HG02938 (cell line): ENCODE data around the gene SERPINA4.
"Not testable (repeated sequence)": the region's sequence is repeated elsewhere in the genome, so short reads cannot be mapped to it uniquely, and the experiment has no call there.

Source experiments
- ATAC-seq: cut with Tn5 transposase; IDR thresholded peaks from one replicate; pipeline ENCODE4 v1.9.1; 2021; ENCODE audit warnings: mild to moderate bottlenecking, moderate library complexity; ENCODE audit not compliant: unreplicated experiment

Gene SERPINA4

DNA sequence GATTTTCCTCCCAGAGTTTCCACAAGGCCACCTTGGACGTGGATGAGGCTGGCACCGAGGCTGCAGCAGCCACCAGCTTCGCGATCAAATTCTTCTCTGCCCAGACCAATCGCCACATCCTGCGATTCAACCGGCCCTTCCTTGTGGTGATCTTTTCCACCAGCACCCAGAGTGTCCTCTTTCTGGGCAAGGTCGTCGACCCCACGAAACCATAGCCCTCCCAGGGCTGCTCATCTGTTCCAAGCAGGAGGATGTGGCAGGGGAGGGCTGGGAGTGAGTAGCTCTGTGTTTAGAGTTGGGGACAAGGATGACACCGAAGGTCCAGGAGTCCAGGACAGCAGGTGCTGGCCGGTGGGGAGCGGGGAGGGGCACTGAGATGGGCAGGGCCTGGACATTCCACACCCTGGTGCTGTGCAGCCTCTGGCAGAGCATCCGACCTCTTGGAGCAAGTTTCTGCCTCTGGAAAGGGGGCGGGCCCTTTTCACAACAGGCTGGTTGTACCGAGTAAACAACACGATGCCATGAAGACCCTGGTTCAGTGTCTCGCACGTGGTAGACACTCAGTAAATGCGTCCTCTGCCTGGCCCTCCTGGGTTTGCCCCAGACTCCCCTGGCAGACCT, 8.2 kb downstream of the SERPINA4 start:
- ATAC-seq, result no peak

DNA sequence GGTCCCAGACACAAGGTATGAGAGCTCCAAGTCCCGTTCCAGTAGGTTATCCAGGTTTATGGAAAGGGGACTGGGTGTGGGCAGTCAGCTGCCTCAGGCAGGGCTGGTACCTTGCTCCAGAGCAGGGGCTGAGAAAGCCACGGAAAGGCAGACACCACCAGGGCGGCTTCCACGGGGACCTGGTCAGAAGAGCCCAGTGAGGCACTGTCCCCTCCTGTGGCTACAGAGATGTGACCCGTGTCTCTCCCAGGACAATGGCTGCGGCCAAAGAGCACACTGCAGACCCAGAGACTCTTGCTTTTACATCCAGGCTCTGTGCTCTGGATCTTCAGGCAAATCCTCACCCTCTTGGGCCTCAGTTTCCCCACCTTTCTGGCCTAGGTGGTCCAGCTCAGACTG, 8.8 kb downstream of the SERPINA4 start:
- no peak for ATAC-seq

DNA sequence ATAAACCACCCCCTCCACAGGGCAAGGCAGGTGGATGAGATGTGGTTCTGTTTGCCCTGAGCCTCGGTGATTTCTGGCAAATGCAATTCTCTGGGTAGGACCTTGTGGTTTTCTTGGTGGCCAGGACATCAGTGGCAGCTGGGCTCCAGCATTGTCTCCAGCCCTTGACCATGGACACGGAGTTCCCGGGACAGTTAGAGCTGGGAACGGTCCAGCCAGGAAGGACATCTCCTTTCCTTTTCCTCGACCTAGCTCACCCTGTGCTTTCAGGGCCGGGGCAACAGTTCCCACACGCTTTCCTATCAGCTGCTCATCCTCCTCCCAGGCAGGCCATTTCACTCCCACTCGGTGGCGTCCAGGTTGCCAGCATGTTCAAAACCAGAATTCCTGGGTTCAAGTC, 9.2 kb downstream of the SERPINA4 start:
- no peak for ATAC-seq

DNA sequence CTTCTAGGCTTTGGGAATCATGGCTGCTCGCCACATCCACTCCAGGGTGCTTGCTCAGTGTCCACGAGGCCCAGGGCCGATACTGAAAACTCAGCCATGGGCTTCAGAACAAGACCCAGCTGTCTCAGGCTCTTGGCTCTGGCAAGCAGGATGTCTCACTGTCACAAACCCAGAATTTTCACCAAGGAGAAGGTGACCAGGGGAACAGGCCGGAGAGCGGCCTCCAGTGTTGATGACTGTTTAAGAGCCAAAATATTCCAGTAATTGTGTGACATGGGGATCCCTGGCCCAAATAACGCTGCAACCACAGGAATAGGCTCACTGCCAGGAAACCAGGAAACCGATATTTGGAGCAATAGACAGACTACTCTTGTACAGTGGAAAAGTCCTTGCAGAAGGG, 10.2 kb downstream of the SERPINA4 start:
- ATAC-seq, result no peak

DNA sequence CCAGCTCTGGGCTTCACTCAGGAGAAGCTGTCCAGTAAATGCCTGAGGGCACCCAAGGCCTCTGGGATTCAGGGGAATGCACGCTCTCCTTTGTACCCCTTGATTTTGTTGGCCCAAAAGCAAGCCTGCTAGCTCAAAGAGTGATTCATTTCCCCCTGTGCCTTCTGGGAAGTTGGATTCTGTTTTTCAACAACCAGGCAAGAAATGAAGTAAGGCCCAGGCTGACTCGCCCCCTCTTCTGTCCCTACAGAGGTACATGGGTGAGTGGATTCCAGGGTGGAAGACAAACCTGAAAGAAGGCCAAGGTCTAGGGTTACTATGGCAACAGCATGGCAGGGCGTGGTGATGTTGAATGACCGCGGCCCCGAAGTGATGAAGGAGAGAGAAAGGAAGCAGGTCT, 10.7 kb downstream of the SERPINA4 start:
- no peak for ATAC-seq

DNA sequence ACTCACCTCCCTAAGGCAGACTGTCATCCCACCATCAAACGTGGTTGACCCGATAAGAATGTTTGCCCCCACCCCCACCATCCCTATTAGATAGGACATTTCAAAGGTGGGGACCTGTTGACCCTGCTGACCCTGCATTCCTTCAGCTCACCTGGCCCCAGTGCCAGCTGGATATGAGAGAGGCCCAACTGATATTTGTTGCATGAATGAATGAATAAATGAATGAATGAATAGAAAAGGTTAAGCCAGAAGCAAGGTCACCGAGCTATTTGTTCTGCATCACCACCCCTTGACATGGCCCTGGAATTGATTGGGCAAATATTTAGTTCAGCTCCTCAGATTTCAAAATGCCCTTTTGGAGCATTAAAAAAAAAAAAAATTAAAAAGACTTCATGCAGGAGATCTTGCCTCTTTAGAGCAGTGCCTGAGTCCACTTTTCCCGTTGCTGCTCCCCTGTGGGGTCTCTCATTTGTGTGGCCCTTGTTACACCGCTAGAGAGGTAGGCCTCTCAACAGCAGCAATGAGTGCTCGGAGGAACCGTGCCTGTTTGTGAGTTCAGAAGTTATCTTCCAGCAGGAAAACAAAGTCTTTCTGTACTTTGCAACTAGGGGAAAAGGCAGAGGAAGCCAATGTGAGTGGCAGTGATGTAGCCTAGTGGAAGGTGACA, 11.5 kb downstream of the SERPINA4 start:
- ATAC-seq, result no peak

DNA sequence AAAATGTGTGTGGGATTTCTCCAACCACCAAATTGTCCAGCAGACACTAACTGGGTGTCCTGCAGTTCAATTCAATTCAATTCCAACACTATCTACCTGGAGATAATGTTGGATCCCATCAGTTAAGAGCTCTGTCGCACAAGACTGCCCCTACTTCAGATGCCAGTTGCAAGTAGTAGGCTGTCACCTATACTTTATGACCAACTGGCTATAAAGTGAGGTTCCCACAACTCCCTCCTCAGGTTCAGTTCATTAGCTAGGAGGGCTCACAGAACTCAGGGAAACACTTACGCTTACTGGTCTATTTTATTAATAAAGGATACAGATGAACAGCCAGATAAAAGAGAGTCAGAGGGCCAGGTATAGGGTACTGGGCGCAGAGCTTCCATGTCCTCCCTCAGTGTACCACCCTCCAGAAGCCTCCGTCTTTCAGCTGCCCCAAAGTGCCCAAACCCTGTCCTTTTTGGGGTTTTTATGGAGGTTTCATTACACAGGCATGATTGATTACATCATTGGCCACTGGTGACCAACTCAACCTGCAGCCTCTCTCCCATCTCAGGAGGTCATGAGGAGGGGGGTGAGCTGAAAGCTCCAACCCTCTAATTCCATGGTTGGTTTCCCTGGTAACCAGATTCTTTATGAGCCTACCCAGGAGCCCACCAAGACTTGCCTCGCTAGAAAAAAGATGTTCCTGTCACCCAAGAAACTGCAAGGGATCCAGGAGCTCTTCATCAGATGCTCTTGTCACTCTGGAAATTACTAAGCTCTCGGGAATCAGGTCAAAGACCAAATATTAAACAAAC, 12.4 kb downstream of the SERPINA4 start:
- ATAC-seq, result no peak

DNA sequence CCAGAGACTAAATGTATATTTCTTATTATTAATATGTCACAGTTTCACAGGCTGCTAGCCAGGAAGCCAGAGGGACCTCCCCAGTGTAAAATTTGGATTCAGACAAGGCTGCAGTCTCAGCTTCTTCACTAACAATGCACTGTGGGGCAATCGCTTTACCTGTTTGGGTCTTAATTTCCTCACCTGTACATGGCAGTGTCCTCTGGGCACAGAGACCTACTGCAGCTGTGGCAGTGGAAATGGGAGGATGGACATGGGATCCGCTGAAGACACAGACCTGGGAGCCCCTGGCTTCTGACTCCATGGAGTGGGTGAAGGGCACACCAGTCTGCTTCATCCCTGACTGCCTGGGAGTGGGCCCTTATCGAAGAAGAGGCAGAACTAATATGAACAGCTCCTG, 13.1 kb downstream of the SERPINA4 start:
- ATAC-seq, result no peak

DNA sequence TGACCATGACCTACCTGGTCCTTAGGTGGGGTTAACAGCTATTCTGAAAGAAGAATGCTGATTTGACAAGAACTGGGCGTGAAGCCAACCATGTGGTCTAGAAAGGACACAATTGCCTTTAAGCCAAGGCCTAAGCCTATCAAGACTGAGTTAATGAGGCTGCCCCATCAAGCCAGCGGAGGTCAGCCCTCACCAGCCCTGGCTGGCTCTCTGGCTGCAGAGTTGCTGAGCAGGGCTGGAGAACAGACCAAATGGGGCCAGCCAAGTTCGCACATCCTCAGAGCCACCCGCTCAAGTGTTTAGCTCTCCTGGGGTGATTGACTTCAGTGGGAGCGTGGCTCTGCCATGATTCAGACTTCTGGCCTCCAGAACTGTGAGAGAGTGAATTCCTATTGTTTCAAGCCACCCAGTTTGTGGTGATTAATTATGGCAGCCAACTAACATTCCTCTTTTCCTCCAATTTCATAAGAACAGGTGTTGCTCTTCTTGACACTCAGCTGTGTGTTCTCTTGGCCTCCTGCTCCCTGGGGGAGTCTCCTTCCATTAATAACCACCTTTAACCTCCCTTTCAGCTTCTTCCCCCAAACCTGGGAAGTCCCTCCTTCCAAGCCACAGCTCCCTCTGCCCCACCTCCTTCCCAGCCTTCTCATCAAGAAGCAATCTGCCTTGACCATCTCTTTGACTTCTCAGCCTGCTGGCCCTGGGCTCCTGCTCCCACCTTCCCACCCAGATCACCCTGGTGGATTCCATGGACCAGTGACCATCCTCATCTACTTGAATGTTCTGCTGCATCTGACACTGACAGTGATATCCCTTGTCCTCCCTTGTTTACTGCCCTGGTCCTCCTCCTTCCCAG, 14.7 kb downstream of the SERPINA4 start:
- ATAC-seq, result no peak

DNA sequence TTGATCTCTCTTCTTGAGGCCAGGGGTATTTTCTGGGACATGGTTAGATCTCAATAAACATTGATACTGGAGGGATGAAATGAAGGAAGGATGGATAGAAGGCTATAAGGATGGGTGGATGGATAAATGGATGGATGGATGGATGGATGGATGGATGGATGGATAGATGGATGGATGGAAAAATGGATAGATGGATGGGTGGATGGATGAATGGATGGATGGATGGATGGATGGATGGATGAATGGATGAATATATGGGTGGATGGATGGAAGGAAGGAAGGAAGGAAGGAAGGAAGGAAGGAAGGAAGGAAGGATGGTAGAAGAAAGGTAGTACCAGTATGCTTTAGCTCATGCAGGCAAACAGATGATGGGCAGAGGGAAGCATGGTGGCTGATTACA, 16.2 kb downstream of the SERPINA4 start:
- ATAC-seq, result not testable (repeated sequence)

DNA sequence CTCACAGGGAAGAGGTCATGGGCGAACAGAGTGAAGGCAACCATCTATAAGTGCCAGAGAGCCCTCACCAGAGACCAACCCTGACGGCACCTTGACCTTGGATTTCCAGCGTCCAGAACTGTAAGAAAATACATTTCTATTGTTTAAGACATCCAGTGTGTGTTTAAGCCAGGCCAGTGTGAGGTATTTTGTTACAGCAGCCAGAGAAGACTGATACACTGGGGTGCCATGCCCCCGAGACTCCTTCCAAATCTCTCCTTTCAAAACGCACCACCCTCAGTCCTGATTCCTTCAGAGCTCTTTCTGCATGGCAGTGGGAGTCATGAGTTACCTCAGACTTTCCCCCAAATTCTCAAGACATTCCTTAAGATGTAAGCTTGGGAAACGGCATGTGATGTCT, 17.5 kb downstream of the SERPINA4 start:
- no peak for ATAC-seq

DNA sequence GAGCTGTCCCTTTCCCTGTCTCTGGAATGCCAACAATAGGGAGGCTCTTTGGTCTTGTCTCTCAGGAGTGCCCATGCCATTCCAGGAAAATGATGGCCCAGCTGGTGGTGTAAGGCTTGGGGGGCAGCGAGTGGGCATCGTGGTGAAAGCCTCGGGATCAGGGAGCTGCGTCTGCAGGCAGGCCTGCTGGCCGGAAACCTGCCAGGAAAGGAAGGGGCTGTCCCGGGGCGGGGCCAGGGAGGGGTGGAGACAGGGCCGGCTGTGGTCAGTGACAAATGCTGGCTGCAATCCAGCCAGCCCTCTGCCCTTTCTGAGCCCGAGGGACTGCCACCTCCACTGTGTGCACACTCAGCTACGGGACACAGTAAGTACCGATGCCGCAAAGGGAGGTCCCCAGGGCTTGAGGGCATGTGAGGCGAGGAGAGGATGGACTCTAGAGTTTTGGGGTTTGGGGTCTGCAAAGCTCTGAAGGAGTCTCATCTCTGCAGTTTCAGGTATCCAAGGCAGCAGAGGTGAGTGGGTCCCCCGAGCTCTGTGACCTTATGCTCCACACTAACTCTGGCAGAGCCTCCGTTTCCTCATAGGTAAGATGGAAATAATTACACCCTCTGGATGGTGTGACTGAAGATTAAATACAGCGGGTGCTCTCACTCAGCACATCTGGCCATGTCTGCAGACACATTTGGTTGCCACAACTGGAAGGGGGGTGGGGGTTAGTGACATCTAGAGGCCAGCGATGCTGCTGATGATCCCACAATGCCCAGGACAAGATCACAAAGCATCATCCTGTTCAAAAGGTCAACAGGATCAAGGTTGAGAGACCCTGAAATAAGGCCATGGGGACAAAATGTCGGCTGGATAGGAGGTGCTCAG, 20.1 kb downstream of the SERPINA4 start, which contains the start of gene SERPINA5:
Gene SERPINA5, plus strand, starts transcription at position 300 of the 873 bp plus-strand sequence. CDS start 5,937 bp downstream, outside the sequence.
- ATAC-seq, result no peak

DNA sequence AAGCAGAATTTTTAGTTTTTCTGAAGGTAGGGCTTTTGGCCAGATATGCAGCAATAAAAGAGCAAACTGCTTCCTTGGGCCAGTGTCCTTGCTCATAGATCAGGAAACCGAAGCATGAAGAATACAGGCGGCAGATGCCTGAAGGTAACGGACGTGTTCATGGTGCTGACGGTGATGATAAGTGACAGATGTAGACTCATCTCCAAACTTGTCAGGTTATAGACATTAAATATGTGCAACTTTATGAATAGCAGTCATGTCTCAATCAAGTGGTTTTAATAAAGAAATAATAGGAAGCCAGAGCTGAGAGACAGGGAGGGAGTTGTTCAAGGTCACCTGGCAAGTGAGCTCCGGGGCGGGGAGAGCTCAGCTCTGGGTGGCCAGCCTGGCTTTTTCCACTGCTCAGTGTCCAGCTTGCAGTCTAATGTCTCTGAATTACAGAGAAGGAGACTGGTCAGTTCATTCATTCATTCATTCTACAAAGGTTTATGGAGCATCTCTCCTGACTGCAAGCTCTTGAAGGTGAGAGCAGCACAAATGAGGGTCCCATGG, 21.0 kb downstream of the SERPINA4 start:
- no peak for ATAC-seq

DNA sequence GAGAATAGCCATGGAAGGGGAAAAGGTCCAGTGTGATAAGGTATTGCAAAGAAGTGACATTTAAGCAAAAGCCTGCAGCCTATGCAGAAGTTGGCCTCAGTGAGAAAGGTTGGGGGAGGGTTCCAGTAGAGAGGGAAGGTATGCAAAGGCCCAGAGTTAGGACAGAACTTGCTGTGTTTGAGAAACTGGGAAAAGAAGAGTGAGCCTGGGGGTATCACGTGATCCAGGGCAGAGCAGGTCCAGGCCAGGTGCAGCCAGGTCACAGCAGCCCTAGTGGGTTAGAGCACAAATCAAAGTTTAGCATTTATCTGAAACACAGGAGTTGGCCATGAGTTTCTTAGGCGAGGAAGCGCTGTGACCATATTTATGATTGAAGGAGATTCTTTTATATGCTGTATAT, 21.6 kb downstream of the SERPINA4 start:
- no peak for ATAC-seq

DNA sequence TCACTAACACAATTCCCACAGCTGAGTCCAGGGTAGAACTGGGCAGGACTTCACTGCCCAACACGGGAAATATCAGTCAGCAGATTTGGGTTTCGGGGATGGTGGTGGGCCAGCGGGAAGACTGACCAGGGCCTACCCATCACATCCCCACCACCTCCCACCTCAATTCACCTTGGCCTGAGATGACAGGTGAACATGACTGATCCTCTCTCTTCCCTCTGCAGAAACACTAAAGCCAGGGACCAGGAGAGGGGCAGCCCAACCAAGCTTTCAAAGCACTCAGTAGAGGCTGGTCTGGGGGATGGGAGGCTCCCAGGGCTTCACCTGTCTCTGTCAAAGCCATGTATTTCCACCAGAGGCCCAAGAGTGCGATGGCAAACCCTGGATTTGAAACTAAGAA, 22.3 kb downstream of the SERPINA4 start:
- ATAC-seq, result no peak

DNA sequence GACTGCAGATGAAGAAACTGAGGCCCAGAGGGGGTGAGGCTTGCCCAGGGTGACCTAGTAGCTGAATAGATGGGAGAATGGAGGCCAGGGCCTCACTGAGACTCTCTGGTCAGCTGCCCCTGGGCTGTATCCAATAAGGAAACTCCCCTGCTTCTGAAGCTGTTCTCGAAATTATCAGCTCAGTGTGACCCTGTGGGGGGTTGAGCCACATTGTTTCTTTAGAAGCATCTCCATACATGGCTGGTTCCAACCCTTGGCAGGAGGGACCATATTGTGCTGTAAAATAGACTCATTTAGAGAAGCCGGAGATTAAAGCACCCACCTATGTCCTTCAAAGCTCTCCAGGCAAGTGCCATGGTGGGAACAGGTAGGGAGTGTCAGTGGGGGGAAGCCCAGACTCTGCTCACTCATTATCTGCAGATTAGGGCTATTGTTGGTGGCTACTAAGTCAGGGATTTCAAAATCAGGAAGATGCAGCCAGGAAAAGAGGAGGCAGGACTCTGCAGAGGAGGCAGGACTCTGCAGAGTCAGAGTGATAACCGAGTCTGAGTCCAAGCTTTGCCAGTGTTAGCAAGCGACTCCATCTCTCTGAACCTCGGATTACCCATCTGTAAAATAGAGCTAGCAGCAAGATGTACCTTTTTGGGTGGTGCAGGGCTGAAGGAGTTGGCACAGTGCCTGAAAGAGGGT, 23.5 kb downstream of the SERPINA4 start:
- ATAC-seq, result no peak

DNA sequence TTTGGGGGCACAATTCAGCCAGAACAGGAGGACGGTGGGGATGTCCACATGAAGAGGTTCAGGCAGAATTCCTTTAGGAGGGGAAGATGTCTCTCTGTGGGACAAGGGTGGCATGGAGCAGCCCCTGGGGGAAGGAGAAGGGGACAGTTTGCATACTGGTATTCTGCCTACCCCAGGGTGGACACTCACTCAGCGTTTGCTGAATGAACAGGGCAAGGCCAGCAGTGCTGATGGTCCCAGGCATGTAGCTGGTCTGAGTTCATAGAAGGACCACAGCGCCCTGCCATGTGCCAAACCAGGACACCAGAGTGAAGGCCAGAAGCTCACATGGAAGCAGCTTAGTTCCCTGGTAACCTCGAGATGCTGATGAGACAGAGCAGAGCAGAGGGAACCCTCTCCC, 25.4 kb downstream of the SERPINA4 start:
- no peak for ATAC-seq

DNA sequence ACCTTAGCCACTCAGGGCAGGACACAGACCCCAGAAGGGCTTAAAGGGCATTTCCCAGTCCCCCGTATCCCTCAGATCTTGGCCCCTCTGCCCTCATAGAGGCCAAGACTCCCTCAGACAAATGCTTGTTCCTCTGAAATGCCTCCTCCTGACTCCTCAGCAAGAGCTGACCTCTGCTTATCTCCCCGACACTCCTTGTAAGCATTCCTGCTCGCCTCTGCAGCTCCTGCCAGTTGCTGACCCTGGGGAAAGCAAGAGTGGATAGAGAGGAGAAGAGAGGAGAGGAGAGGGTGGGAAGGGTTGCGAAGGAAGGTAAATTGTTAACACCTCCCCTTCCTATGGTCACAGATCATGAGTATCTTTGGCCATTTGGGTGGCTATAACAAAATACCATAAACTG, 27.1 kb downstream of the SERPINA4 start:
- ATAC-seq, result no peak

DNA sequence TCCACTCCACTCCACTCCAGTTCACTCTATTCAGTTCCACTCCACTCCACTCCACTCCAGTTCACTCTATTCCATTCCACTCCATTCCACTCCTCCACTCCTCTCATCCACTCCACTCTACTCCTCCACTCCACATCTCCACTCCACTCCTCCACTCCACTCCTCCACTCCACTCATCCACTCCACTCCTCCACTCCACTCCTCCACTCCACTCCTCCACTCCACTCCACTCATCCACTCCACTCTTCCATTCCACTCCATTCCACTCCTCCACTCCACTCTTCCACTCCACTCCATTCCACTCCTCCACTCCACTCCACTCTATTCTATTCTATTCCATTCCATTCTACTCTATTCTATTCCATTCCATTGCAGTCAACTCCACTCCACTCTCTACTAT, 29.8 kb downstream of the SERPINA4 start:
- ATAC-seq, result no peak
